WTC11 (cell line): ENCODE results near the gene GUCY2C. TPM values are rescaled to one million over a fixed set of nuclear protein-coding genes. Genes with fewer than 3 reads are reported as not detected.

Experiments used
- ATAC-seq: fragments of 200-7000 bp; cut with Tn5 transposase; 2 replicates; pipeline ENCODE4 v1.10.0; 2021; ENCODE audit warnings: mild to moderate bottlenecking, moderate library complexity
- CTCF ChIA-PET: fragments of 300-600 bp; sonication (Branson Sonifier 250); formaldehyde crosslinking; loops from one replicate; lab custom pipeline; 2021; ENCODE audit warnings: antibody characterized with exemption; lab: Charles Lee
- POLR2A ChIA-PET: fragments of 350-600 bp; sonication (Branson Sonifier 250); formaldehyde crosslinking; loops from one replicate; lab custom pipeline; 2021; ENCODE audit warnings: antibody characterized with exemption; lab: Charles Lee
- DNase-seq: peaks from one replicate; pipeline ENCODE4 v3.0.0; 2021; ENCODE audit warnings: low spot score
- H3K27ac Mint-ChIP-seq: 2 replicates; pipeline ENCODE4 v1.8.0; 2021; ENCODE audit warnings: mixed read lengths
- H3K27me3 Mint-ChIP-seq: 2 replicates; pipeline ENCODE4 v1.8.0; 2021; ENCODE audit warnings: low read depth, mild to moderate bottlenecking, moderate library complexity, mixed read lengths
- H3K36me3 Mint-ChIP-seq: 2 replicates; pipeline ENCODE4 v1.8.0; 2021; ENCODE audit warnings: mixed read lengths
- H3K4me1 Mint-ChIP-seq: 2 replicates; pipeline ENCODE4 v1.8.0; 2022; ENCODE audit warnings: mixed read lengths
- H3K4me3 Mint-ChIP-seq: 2 replicates; pipeline ENCODE4 v1.8.0; 2021; ENCODE audit warnings: mild to moderate bottlenecking, moderate library complexity, mixed read lengths
- H3K9me3 Mint-ChIP-seq: 2 replicates; pipeline ENCODE4 v1.8.0; 2021; ENCODE audit warnings: mixed read lengths
- AFF4 ChIP-seq: sonication (generic); formaldehyde crosslinking; IDR thresholded peaks from 2 replicates; pipeline ENCODE4 v1.8.1; 2023; ENCODE audit warnings: mild to moderate bottlenecking, missing genetic modification reagents, borderline replicate concordance
- AR ChIP-seq: fragments of 250-450 bp; sonication (Bioruptor Pico); IDR thresholded peaks from 2 replicates; pipeline ENCODE4 v1.9.0; 2021; ENCODE audit warnings: mild to moderate bottlenecking
- ESRRA ChIP-seq: sonication (generic); formaldehyde crosslinking; IDR thresholded peaks from 2 replicates; pipeline ENCODE4 v1.8.1; 2022; ENCODE audit warnings: mild to moderate bottlenecking, missing genetic modification reagents, borderline replicate concordance
- HMGA2 ChIP-seq: fragments of 250-450 bp; sonication (Bioruptor Pico); IDR thresholded peaks from 2 replicates; pipeline ENCODE4 v1.4.0; 2021; ENCODE audit warnings: mild to moderate bottlenecking, moderate library complexity
- MAX ChIP-seq: sonication (generic); formaldehyde crosslinking; IDR thresholded peaks from 2 replicates; pipeline ENCODE4 v1.8.0; 2022; ENCODE audit warnings: mild to moderate bottlenecking, missing genetic modification reagents
- NR3C1 ChIP-seq: sonication (generic); formaldehyde crosslinking; conservative IDR thresholded peaks from 2 replicates; pipeline ENCODE4 v1.8.1; 2023; ENCODE audit warnings: low read depth, mild to moderate bottlenecking, missing genetic modification reagents
- PRDM15 ChIP-seq: sonication (generic); formaldehyde crosslinking; IDR thresholded peaks from 2 replicates; pipeline ENCODE4 v1.8.0; 2022; ENCODE audit warnings: missing genetic modification reagents
- USF1 ChIP-seq: sonication (generic); formaldehyde crosslinking; IDR thresholded peaks from 2 replicates; pipeline ENCODE4 v1.8.0; 2022; ENCODE audit warnings: mild to moderate bottlenecking, missing genetic modification reagents
- ZMAT4 ChIP-seq: fragments of 250-450 bp; sonication (Bioruptor Pico); IDR thresholded peaks from 2 replicates; pipeline ENCODE4 v1.9.0; 2021; ENCODE audit warnings: mild to moderate bottlenecking
- ZNF416 ChIP-seq: fragments of 250-450 bp; sonication (Bioruptor Pico); IDR thresholded peaks from 2 replicates; pipeline ENCODE4 v1.9.0; 2021; ENCODE audit warnings: mild to moderate bottlenecking, inconsistent platforms
- ZNF423 ChIP-seq: fragments of 250-450 bp; sonication (Bioruptor Pico); IDR thresholded peaks from 2 replicates; pipeline ENCODE4 v2.1.2; 2022; ENCODE audit warnings: mild to moderate bottlenecking, moderate library complexity
- total RNA-seq: library from RNA; stranded (reverse); gene quantifications from 3 replicates; pipeline ENCODE4 v1.2.3, GENCODE V29; 2021

The GUCY2C gene
- total RNA-seq, 1 experiment from 2014 or later, result 3.9 TPM

GRCh38 chr12:14588571-14588970, 107.8 kb downstream of the GUCY2C start:
- H3K9me3 Mint-ChIP-seq, result 0 out of 2 replicates have a peak, but pooled peaks cover 3% of the 10 kb centered on the region
- no peak for DNase-seq
- no peak for TF ChIP-seq HMGA2 (CRISPR knock-in tag)
- TF ChIP-seq MAX (CRISPR knock-in tag), result no peak
- no peak for TF ChIP-seq NR3C1 (CRISPR knock-in tag)
- TF ChIP-seq ESRRA (CRISPR knock-in tag), result no peak
- no peak overlapping the region for H3K4me3 Mint-ChIP-seq
- CTCF ChIA-PET, result no interaction called here
- no peaks in the 10 kb centered on the region for H3K36me3 Mint-ChIP-seq
- no peak for ATAC-seq
- no peaks in the 10 kb centered on the region; the same call in 1 of the 2 replicates for H3K27me3 Mint-ChIP-seq
- POLR2A ChIA-PET, result no interaction called here
- no peaks in the 10 kb centered on the region; the same call in 1 of the 2 replicates for H3K4me1 Mint-ChIP-seq
- no peak overlapping the region for H3K27ac Mint-ChIP-seq

- TF ChIP-seq USF1, result no peak
- no peak for TF ChIP-seq ZNF416 (CRISPR knock-in tag)
- TF ChIP-seq ZNF423, result no peak
- TF ChIP-seq AR (CRISPR knock-in tag), result no peak
- TF ChIP-seq PRDM15, result no peak
- no peak for TF ChIP-seq AFF4 (CRISPR knock-in tag)
- no peak for TF ChIP-seq ZMAT4 (CRISPR knock-in tag)
- Mint-ChIP-seq H3K27me3 (no peaks in the 10 kb centered on the region), H3K4me1 (peaks cover 5% of the 10 kb centered on the region), H3K27ac (no peak overlapping the region), H3K9me3 (no peaks in the 10 kb centered on the region), H3K36me3 (no peaks in the 10 kb centered on the region), H3K4me3 (no peak overlapping the region)
- DNase-seq (no peak), ATAC-seq (no peak)
- CTCF ChIA-PET, result no interaction called here
- POLR2A ChIA-PET, result no interaction called here
Observed at GRCh38 chr12:14578646-14579045, 117.8 kb downstream of the GUCY2C start.
